ENCODE measurements around the gene FOXN4.

The FOXN4 gene

DNA sequence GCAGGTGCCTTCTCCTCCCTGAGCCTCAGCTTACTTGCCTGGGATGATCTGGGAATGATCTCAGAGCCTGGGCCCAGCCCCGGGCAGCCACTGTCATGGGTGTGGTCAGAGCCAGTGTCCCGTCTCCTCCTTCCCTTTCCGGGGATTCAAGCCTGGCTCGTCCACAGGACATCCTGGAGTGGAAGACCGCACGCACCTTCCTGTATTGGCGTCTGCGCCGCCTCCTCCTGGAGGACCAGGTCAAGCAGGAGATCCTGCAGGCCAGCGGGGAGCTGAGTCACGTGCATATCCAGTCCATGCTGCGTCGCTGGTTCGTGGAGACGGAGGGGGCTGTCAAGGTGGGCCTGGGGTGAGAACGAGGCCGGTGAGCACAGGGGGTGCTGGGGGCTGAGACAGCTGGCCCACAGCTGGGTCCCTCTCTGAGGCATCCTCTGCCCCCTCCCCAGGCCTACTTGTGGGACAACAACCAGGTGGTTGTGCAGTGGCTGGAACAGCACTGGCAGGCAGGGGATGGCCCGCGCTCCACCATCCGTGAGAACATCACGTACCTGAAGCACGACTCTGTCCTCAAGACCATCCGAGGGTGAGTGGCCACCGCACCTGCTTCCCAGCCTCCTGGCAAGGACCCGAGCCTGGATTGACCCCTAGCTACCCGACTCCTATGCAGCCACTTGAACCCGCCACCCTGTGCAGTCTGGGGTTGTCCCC, 44.0 kb downstream of the FOXN4 start:
- no peaks in the 10 kb centered on the region for H3K4me1 ChIP-seq
- no peak overlapping the region for H3K4me3 ChIP-seq (ENCODE audit: low read depth, low read length)
- H3K27ac ChIP-seq, result no peak overlapping the region
- H3K4me2 ChIP-seq (ENCODE audit: low read length), result no peak overlapping the region
- TF ChIP-seq, protein P1, sequence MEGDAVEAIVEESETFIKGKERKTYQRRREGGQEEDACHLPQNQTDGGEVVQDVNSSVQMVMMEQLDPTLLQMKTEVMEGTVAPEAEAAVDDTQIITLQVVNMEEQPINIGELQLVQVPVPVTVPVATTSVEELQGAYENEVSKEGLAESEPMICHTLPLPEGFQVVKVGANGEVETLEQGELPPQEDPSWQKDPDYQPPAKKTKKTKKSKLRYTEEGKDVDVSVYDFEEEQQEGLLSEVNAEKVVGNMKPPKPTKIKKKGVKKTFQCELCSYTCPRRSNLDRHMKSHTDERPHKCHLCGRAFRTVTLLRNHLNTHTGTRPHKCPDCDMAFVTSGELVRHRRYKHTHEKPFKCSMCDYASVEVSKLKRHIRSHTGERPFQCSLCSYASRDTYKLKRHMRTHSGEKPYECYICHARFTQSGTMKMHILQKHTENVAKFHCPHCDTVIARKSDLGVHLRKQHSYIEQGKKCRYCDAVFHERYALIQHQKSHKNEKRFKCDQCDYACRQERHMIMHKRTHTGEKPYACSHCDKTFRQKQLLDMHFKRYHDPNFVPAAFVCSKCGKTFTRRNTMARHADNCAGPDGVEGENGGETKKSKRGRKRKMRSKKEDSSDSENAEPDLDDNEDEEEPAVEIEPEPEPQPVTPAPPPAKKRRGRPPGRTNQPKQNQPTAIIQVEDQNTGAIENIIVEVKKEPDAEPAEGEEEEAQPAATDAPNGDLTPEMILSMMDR (IDR thresholded peaks at IDR 0.05), result no peak
- no peaks in the 10 kb centered on the region for H3K79me2 ChIP-seq
- no peak overlapping the region for H3K9ac ChIP-seq
- no peaks in the 10 kb centered on the region for H3K9me3 ChIP-seq (ENCODE audit: control insufficient read depth, low read length)
- H3K27me3 ChIP-seq (ENCODE audit: control insufficient read depth, insufficient read depth, low read length), result no peaks in the 10 kb centered on the region
- no peaks in the 10 kb centered on the region for H3K36me3 ChIP-seq (ENCODE audit: control insufficient read depth, insufficient read depth, low read length)
- no peak overlapping the region for H2AFZ ChIP-seq

DNA sequence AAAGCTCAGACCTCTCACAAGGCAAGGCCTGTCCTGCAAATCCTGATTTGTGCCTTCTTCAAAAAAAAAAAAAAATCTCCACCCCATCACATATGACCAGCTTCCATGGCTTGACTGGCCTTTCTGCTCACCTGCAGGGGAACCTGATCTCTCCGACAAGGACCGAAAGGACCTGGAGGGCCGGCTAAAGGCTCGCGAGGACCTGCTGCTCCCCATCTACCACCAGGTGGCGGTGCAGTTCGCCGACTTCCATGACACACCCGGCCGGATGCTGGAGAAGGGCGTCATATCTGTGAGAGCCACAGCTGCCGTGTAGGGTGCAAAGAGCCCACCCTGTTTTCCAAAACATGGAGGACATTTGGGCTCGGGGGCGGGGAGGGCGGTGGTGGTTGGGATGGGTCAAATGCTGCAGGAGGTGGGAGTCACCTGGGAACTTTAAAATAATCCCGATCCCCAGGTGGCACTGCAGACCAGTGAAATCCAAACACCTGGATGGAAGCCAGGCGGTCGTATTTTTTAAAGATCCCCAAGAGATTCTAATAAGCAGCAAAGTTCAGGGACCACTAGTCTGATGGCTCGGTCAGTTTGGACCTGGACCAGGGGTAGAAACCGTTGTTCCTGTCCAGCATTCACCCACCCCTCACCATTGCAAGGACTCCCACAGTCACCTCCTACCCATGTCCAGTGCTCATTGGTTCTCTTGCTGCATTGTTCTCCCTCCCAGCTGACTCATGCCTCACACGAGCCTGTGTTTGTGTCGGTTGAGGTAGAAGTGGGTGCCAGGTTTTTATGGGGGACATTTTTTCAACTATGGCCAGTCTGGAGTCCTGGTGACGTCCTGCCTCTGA, 44.8 kb downstream of the FOXN4 start:
- TF ChIP-seq, protein P1 (IDR thresholded peaks at IDR 0.05), result peak; percentile 90
- Histone ChIP-seq H3K27ac (no peak overlapping the region), H3K9me3 (ENCODE audit: control insufficient read depth, low read length) (no peaks in the 10 kb centered on the region), H3K4me3 (ENCODE audit: low read depth, low read length) (no peak overlapping the region), H3K79me2 (no peaks in the 10 kb centered on the region), H2AFZ (no peak overlapping the region), H3K9ac (no peak overlapping the region), H3K4me2 (ENCODE audit: low read length) (no peak overlapping the region), H3K27me3 (ENCODE audit: control insufficient read depth, insufficient read depth, low read length) (no peaks in the 10 kb centered on the region), H3K4me1 (no peaks in the 10 kb centered on the region), H3K36me3 (ENCODE audit: control insufficient read depth, insufficient read depth, low read length) (no peaks in the 10 kb centered on the region)

DNA sequence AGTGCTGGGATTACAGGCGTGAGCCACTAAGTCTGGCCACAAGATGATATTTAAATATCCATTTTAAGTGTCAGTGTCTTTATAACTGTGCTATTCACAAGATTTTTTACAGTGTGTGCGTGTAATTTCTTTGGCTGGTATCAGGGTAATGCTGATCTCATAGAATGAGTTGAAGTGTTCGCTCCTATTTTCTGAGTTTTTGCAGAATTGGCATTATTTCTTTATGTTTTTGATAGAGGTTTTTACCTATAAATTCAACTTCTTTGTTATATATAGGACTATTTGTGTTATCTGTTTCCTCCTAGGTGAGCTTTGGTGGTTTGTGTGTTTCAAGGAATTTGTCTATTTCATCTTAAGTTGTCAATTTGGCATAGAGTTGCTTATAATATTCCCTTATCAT, 45.6 kb downstream of the FOXN4 start:
- TF ChIP-seq, protein P1 (IDR thresholded peaks at IDR 0.05), result no peak
- H2AFZ ChIP-seq, result no peak overlapping the region
- H3K4me2 ChIP-seq (ENCODE audit: low read length), result no peak overlapping the region
- H3K27ac ChIP-seq, result no peak overlapping the region
- no peaks in the 10 kb centered on the region for H3K4me1 ChIP-seq
- H3K9ac ChIP-seq, result no peak overlapping the region
- H3K9me3 ChIP-seq (ENCODE audit: control insufficient read depth, low read length), result no peaks in the 10 kb centered on the region
- no peaks in the 10 kb centered on the region for H3K27me3 ChIP-seq (ENCODE audit: control insufficient read depth, insufficient read depth, low read length)
- H3K79me2 ChIP-seq, result no peaks in the 10 kb centered on the region
- H3K4me3 ChIP-seq (ENCODE audit: low read depth, low read length), result no peak overlapping the region
- no peaks in the 10 kb centered on the region for H3K36me3 ChIP-seq (ENCODE audit: control insufficient read depth, insufficient read depth, low read length)

DNA sequence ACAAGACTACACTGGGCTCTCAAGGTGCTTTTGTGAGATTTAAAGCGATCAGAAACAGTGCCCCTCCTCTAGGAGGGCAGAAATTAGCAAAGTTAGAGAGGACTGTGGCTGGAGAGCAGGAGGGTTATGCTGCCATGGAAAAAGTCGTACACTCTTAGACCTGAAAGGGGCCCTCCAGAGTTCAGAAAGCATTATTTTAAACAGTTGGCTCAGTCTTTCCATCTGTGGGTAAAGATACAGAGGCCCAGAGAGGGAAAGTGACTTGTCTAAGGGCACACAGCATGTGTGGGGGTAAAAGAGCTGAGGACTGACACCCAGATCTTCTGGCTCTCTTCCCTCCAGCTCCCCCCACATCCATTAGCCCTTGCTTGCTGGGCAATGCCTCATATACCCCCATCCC, 47.1 kb downstream of the FOXN4 start:
- H3K27ac ChIP-seq, result no peak overlapping the region
- H3K27me3 ChIP-seq (ENCODE audit: control insufficient read depth, insufficient read depth, low read length), result no peaks in the 10 kb centered on the region
- H3K4me1 ChIP-seq, result no peaks in the 10 kb centered on the region
- TF ChIP-seq, protein P1 (IDR thresholded peaks at IDR 0.05), result no peak
- H3K79me2 ChIP-seq, result no peaks in the 10 kb centered on the region
- H3K4me2 ChIP-seq (ENCODE audit: low read length), result no peak overlapping the region
- no peak overlapping the region for H3K4me3 ChIP-seq (ENCODE audit: low read depth, low read length)
- no peaks in the 10 kb centered on the region for H3K9me3 ChIP-seq (ENCODE audit: control insufficient read depth, low read length)
- H3K9ac ChIP-seq, result no peak overlapping the region
- H2AFZ ChIP-seq, result no peak overlapping the region
- H3K36me3 ChIP-seq (ENCODE audit: control insufficient read depth, insufficient read depth, low read length), result no peaks in the 10 kb centered on the region

Measured in parathyroid adenoma (tissue), 2 donors.